CD8-positive, alpha-beta memory T cell (primary cell): ENCODE measurements around the gene MICU1. TPM values are rescaled to one million over a fixed set of nuclear protein-coding genes. Genes with fewer than 3 reads are reported as not detected.

Experiments used
- CTCF ChIA-PET: fragments of 350-600 bp; sonication (Branson Sonifier 250); formaldehyde crosslinking; loops from one replicate; lab custom pipeline; 2021; ENCODE audit warnings: antibody characterized with exemption; lab: Charles Lee
- POLR2A ChIA-PET: fragments of 350-600 bp; sonication (Branson Sonifier 250); formaldehyde crosslinking; loops from one replicate; lab custom pipeline; 2021; ENCODE audit warnings: antibody characterized with exemption; lab: Charles Lee
- DNase-seq, 5 donors: peaks; one replicate each; pipeline versions ENCODE4 v3.0.0 to v3.0.0-alpha.2; 2020 to 2022; ENCODE audit warnings: mixed read lengths in 1 of 5
- H3K27ac ChIP-seq: one replicate; pipeline ENCODE4 v1.7.0; 2013; ENCODE audit warnings: low read depth, mild to moderate bottlenecking, low read length, moderate library complexity
- H3K27me3 ChIP-seq: 2 replicates; pipeline ENCODE4 v1.7.0; 2013; ENCODE audit warnings: low read length, mild to moderate bottlenecking; ENCODE audit not compliant: insufficient read depth, poor library complexity, severe bottlenecking
- H3K36me3 ChIP-seq: 2 replicates; pipeline ENCODE4 v1.7.0; 2013; ENCODE audit warnings: mild to moderate bottlenecking, low read length, moderate library complexity; ENCODE audit not compliant: insufficient read depth
- H3K4me1 ChIP-seq: 2 replicates; pipeline ENCODE4 v1.7.0; 2013; ENCODE audit warnings: mild to moderate bottlenecking, low read length, moderate library complexity; ENCODE audit not compliant: insufficient read depth
- H3K4me3 ChIP-seq: 2 replicates; pipeline ENCODE4 v1.7.0; 2013; ENCODE audit warnings: mild to moderate bottlenecking, low read length
- H3K9me3 ChIP-seq: 2 replicates; pipeline ENCODE4 v1.7.0; 2013; ENCODE audit warnings: mild to moderate bottlenecking, low read length
- H3K27ac Mint-ChIP-seq, 8 donors: one replicate each; pipeline ENCODE4 v1.8.0; 2020 to 2021; ENCODE audit warnings: mixed read lengths in 8 of 8, mild to moderate bottlenecking in 6 of 8, inconsistent platforms in 3 of 8, moderate library complexity in 3 of 8
- H3K27me3 Mint-ChIP-seq, 2 donors: one replicate each; pipeline ENCODE4 v1.8.0; 2020 to 2021; ENCODE audit warnings: mixed read lengths in 2 of 2, mild to moderate bottlenecking in 1 of 2, moderate library complexity in 1 of 2
- H3K36me3 Mint-ChIP-seq, 3 donors: one replicate each; pipeline ENCODE4 v1.8.0; 2020 to 2021; ENCODE audit warnings: mixed read lengths in 3 of 3, inconsistent platforms in 1 of 3, mild to moderate bottlenecking in 1 of 3
- H3K4me1 Mint-ChIP-seq, 3 donors: one replicate each; pipeline ENCODE4 v1.8.0; 2020 to 2021; ENCODE audit warnings: mixed read lengths in 3 of 3, inconsistent platforms in 1 of 3, mild to moderate bottlenecking in 1 of 3
- H3K4me3 Mint-ChIP-seq, 7 donors: one replicate each; pipeline ENCODE4 v1.8.0; 2020 to 2021; ENCODE audit warnings: mixed read lengths in 7 of 7, mild to moderate bottlenecking in 6 of 7, moderate library complexity in 4 of 7, inconsistent platforms in 2 of 7
- H3K9me3 Mint-ChIP-seq, 5 donors: one replicate each; pipeline ENCODE4 v1.8.0; 2020 to 2022; ENCODE audit warnings: mixed read lengths in 5 of 5, mild to moderate bottlenecking in 3 of 5, moderate library complexity in 2 of 5, inconsistent platforms in 1 of 5
- polyA plus RNA-seq: library from polyadenylated mRNA; unstranded; fragments of 300-500 nt; fragmentation: Illumina TruSeq; gene quantifications from one replicate; pipeline ENCODE4 v1.2.3, GENCODE V29; 2021
- total RNA-seq, 2 experiments: library from RNA; stranded (reverse); gene quantifications; one replicate each; pipeline ENCODE4 v1.2.3, GENCODE V29; 2021

The MICU1 gene
- total and polyA plus RNA-seq, 3 experiments from 2014 or later: 25.3 to 27.9 (median 26.9) TPM

DNA sequence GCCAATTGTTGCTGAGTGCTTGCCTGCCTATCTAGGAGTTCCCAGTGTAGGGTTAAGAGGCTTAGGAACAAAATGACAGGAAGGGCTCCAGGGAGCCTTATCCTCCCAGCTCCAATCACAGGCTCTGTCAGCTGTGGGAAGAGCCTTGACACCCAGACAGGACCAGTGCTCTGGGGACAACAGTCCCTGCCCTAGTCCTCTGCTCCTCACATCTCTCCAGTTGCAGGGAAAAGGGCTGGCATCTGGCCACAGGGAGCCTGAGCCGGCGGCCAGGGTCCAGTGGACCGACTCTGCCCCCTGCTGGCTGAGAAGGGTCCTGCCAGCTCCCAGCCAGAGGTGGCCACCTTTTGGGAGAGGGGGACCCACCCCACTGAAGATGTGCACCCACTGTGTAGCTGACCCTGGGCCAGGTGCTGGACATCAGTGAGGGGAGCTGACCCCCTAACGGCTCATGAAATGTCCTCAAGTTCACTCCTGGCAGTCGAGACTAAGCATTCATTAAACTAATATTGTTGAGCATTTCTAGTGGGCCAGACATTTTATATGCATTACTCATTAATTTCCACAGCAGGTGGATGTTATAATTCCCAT is 288.7 kb downstream of the MICU1 start:
- peak overlapping the region in 3 of 7 donors; percentile 28 to 50 (median 32) for H3K4me3 Mint-ChIP-seq
- DNase-seq: peak; percentile 41 to 71 (median 57)
- CTCF ChIA-PET: interaction anchor here (0.5 to 7.3 kb wide), 42 partner anchors 8 to 441 kb away, joined by 3 to 88 read pairs (median 5); partner anchors contain the start of genes ANAPC16, ASCC1, DDIT4 and DNAJB12
- peaks cover 54 to 70% (median 55%) of the 10 kb centered on the region in 3 donors for H3K4me1 Mint-ChIP-seq
- POLR2A ChIA-PET: interaction anchor here (1.0 to 1.3 kb wide), 3 partner anchors 122 to 289 kb away, joined by 3 to 4 read pairs (median 3); partner anchors contain the start of genes ANAPC16, ASCC1 and SPOCK2
- H3K4me1 ChIP-seq: peaks cover 57% of the 10 kb centered on the region
- peaks cover 0 to 37% (median 6%) of the 10 kb centered on the region in 3 donors for H3K36me3 Mint-ChIP-seq
- no peaks in the 10 kb centered on the region for H3K9me3 ChIP-seq
- peaks cover 16% of the 10 kb centered on the region for H3K36me3 ChIP-seq
- H3K27me3 Mint-ChIP-seq: no peaks in the 10 kb centered on the region
- H3K27ac ChIP-seq: no peak overlapping the region
- no peak overlapping the region for H3K4me3 ChIP-seq
- no peaks in the 10 kb centered on the region for H3K27me3 ChIP-seq
- no peaks in the 10 kb centered on the region for H3K9me3 Mint-ChIP-seq
- peak overlapping the region in 7 of 8 donors; percentile 50 to 98 (median 92) for H3K27ac Mint-ChIP-seq

DNA sequence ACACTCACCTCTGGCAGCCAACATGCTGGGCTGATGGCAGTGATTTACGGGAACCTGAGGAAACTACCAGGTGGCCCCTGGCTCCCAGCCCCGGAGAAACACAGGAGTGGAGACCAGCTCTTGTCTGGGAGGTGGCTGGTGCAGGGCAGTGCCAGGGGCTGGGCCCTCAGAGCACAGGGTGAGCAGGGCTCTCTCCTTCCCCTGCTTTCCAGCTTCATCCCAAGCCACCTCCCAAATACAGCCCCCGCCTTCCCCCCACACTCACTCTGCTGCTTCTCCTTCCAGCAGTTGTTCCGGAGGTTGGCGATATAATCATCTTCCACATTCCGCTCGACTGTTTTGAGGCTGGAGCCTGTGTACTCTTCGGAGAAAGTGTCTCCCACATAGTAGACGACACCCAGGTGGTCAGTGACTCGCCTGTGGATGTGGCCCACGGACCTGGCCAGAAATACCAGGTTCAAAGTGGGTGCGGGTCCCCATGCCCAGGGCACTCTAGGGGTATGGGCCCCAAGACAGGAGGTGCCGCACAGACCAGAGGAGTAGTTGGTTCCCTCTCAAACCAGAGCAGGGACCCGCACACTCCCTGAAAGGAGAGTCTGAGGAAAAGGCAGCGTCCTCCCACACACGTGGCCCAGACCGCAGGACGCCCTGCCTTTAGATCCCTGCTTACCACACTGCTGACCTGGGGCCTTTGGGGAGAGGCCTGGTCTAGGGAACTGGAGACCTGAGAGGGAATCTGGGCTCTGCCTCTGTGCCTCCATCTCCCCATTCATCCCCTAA is 289.4 kb downstream of the MICU1 start:
- Mint-ChIP-seq H3K27ac (peak overlapping the region; percentile 1 to 99 (median 94)), H3K36me3 (peaks cover 0 to 32% (median 6%) of the 10 kb centered on the region in 3 donors), H3K9me3 (no peaks in the 10 kb centered on the region), H3K27me3 (peaks cover 0 to under 1% of the 10 kb centered on the region in 2 donors), H3K4me1 (peaks cover 59 to 73% (median 61%) of the 10 kb centered on the region in 3 donors), H3K4me3 (peak overlapping the region in 4 of 7 donors; percentile 32 to 78 (median 50))
- CTCF ChIA-PET: interaction anchor here (0.8 to 7.3 kb wide), 39 partner anchors 8 to 440 kb away, joined by 3 to 88 read pairs (median 5); partner anchors contain the start of genes ANAPC16, ASCC1, DDIT4 and DNAJB12
- Histone ChIP-seq H3K36me3 (peaks cover 16% of the 10 kb centered on the region), H3K9me3 (no peaks in the 10 kb centered on the region), H3K27me3 (no peaks in the 10 kb centered on the region), H3K4me1 (peaks cover 64% of the 10 kb centered on the region), H3K4me3 (no peak overlapping the region), H3K27ac (no peak overlapping the region)
- POLR2A ChIA-PET: interaction anchor here (1.0 to 2.6 kb wide), 5 partner anchors 17 to 288 kb away, joined by 3 to 10 read pairs (median 3); partner anchors contain the start of genes ANAPC16, ASCC1 and SPOCK2
- DNase-seq: no peak

DNA sequence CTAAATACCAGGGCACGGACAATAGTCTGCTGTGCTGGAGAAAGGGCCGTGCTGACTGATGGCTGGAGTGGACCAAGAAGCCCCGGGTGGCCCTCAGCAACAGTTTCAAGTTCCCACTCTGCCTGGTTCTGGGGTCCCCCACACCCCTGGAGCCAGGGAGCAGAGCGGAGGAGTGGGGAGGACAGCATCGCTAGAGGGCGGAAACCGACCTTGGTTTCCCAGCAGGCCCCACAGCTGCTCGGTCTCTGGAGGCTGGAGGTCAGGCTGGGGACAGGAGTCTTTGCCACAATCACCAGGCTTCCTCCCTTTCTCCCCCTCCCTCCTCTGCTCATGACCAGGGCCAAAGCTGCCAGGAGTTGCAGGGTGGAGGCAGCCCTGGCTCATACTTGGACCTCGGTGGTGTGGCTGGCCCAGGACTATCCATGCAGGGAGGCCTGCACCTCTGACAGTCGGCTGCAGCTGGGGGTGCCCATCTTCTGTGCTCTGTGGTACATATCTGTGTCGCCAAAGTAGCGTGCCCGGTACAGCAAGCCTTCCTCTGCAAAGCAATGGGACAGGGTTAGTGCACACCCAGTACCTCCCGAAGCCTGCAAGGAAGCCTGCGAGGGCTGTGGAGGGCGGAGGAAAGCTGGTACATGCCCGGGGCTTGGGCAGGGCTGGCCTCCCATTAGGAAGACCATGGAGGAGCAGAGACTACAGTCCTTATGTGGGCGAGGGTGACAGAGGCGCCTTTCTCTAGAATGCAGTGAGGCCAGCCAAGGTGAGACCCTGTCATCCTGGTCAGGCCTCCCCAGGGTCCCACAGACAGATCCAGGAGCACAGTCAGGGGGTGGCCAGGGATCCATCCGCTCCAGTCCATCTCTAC is 290.3 kb downstream of the MICU1 start:
- H3K9me3 ChIP-seq: no peaks in the 10 kb centered on the region
- H3K36me3 ChIP-seq: peaks cover 11% of the 10 kb centered on the region
- Mint-ChIP-seq H3K9me3 (no peaks in the 10 kb centered on the region), H3K4me3 (peak overlapping the region; percentile 60 to 89 (median 71)), H3K4me1 (peaks cover 62 to 76% (median 68%) of the 10 kb centered on the region in 3 donors), H3K36me3 (peaks cover 0 to 25% (median 4%) of the 10 kb centered on the region in 3 donors), H3K27me3 (peaks cover 0 to 1% of the 10 kb centered on the region in 2 donors), H3K27ac (peak overlapping the region; percentile 71 to 99 (median 95))
- peak overlapping the region; percentile 77 for H3K27ac ChIP-seq
- peak overlapping the region; percentile 55 for H3K4me3 ChIP-seq
- ChIA-PET POLR2A (interaction anchor here (1.3 to 2.6 kb wide), 5 partner anchors 16 to 248 kb away, joined by 3 to 13 read pairs (median 6); partner anchors contain the start of gene SPOCK2), CTCF (interaction anchor here (0.8 to 7.3 kb wide), 15 partner anchors 9 to 437 kb away, joined by 3 to 88 read pairs (median 4); partner anchors contain the start of genes DDIT4 and SPOCK2)
- DNase-seq: peak; percentile 27 to 68 (median 51)
- H3K4me1 ChIP-seq: peaks cover 69% of the 10 kb centered on the region
- no peaks in the 10 kb centered on the region for H3K27me3 ChIP-seq

DNA sequence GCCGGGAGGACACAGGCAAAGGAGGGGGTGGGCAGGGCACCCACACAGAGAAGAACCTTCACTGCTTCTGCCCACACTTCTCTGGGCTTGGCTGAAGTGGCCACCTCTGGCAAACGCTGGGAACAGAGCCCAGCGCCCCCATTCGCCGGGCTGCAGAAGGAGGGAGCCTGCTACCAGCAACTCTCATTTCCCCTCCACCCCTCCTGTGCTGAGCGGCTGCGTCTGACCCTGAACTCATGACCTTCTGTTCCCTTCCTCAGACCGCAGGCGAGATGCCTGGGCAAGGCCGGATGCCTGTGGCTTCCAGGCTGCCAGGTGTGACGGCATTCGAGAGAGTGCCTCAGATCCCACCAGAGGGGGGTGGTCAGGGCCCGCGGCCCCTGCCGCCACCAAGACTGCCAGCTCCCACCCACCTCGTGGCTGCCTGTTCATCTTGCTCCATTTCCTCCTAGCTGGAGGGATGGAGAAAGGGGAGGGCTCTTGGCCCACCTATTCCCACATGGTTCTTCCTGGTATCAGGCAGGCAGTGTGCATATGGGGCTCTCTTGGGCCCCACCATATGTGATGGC is 291.0 kb downstream of the MICU1 start:
- ChIA-PET POLR2A (interaction anchor here (1.3 to 2.6 kb wide), 4 partner anchors 15 to 62 kb away, joined by 3 to 13 read pairs (median 8); no protein-coding TSS in a partner anchor), CTCF (interaction anchor here (0.6 to 7.3 kb wide), 13 partner anchors 9 to 286 kb away, joined by 3 to 88 read pairs (median 4); partner anchors contain the start of genes DDIT4 and SPOCK2)
- H3K36me3 ChIP-seq: peaks cover 9% of the 10 kb centered on the region
- Mint-ChIP-seq H3K36me3 (peaks cover 0 to 20% (median 4%) of the 10 kb centered on the region in 3 donors), H3K27me3 (peaks cover 0 to 1% of the 10 kb centered on the region in 2 donors), H3K27ac (peak overlapping the region; percentile 71 to 99 (median 95)), H3K4me1 (peaks cover 66 to 80% (median 75%) of the 10 kb centered on the region in 3 donors), H3K4me3 (peak overlapping the region; percentile 55 to 89 (median 71)), H3K9me3 (no peaks in the 10 kb centered on the region)
- H3K27ac ChIP-seq: peak overlapping the region; percentile 77
- DNase-seq: peak; percentile 77 to 96 (median 94)
- no peaks in the 10 kb centered on the region for H3K27me3 ChIP-seq
- H3K9me3 ChIP-seq: no peaks in the 10 kb centered on the region
- peaks cover 71% of the 10 kb centered on the region for H3K4me1 ChIP-seq
- H3K4me3 ChIP-seq: peak overlapping the region; percentile 55

DNA sequence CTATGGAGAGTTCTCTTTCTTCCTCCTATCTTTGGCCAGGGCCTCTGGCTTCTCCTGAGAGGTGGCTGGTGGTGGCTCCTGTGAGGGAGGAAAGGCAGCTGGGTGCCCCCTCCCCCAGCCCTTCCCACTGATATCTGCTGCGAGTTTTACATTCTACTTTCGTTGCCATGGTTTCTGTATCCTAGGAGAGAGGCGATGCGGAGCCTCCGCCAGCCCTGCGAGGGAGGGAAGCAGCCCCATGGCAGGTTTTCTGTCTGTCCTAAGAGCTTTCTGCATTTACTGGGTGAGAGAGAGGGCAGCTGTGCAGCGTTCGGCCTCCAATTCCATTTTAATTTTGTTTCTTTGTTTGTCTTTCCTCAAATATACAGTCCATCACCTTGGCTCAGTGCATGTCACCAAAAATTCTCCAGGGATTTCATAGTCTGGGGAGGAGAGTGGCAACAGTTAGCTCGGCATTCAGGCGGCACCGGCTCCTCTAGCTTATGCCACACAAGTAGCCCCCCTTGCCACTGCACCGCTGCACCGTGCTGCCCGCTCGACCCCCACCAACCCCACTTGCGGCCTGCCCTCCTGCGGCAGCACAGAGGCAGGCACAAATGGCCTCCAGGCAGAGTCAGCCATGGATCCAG is 291.6 kb downstream of the MICU1 start:
- H3K4me1 ChIP-seq: peaks cover 77% of the 10 kb centered on the region

More for the DNA sequence above, 291.6 kb downstream of the MICU1 start:
- CTCF ChIA-PET: interaction anchor here (0.6 to 7.3 kb wide), 9 partner anchors 10 to 286 kb away, joined by 3 to 88 read pairs (median 4); partner anchors contain the start of gene DDIT4
- Histone ChIP-seq H3K9me3 (no peaks in the 10 kb centered on the region), H3K36me3 (peaks cover 9% of the 10 kb centered on the region), H3K27me3 (no peaks in the 10 kb centered on the region), H3K27ac (peak overlapping the region; percentile 25), H3K4me3 (peak overlapping the region; percentile 14)
- POLR2A ChIA-PET: interaction anchor here (0.8 to 2.6 kb wide), 5 partner anchors 15 to 88 kb away, joined by 3 to 13 read pairs (median 6); no protein-coding TSS in a partner anchor
- Mint-ChIP-seq H3K4me1 (peaks cover 70 to 86% (median 80%) of the 10 kb centered on the region in 3 donors), H3K9me3 (no peaks in the 10 kb centered on the region), H3K4me3 (peak overlapping the region; percentile 55 to 89 (median 71)), H3K27me3 (peaks cover 0 to 1% of the 10 kb centered on the region in 2 donors), H3K36me3 (peaks cover 0 to 18% (median 4%) of the 10 kb centered on the region in 3 donors), H3K27ac (peak overlapping the region; percentile 71 to 99 (median 95))
- peak in 1 of 5 donors; percentile 53 for DNase-seq
